ENCODE data around the gene CELF4.
"Not testable (repeated sequence)": the region's sequence is repeated elsewhere in the genome, so short reads cannot be mapped to it uniquely, and the experiment has no call there.

CELF4 gene

GRCh38 chr18:37491526-37491925 lies 74.1 kb downstream of the CELF4 start:
- no peak for FAIRE-seq

DNA sequence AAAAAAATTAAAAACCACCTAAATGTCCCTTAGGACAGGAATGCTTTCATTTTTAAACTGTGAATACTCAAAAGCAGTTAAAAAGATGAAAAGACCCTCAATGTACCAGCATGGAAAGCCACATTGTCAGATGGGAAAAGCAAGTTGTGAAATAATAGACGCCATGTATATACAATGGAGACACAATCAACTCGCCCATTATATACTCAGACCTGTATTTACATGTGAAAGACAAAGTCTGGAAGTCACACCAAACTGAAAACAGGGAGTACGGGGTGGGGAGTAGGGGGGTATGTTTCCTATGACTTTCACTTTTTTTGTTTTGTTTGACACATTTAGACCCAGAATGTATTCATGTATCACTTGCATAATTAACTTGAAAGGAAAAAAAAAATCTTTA lies 75.6 kb downstream of the CELF4 start:
- no peak for FAIRE-seq

- FAIRE-seq, result no peak
Measured at GRCh38 chr18:37489011-37489410, 76.6 kb downstream of the CELF4 start.

DNA sequence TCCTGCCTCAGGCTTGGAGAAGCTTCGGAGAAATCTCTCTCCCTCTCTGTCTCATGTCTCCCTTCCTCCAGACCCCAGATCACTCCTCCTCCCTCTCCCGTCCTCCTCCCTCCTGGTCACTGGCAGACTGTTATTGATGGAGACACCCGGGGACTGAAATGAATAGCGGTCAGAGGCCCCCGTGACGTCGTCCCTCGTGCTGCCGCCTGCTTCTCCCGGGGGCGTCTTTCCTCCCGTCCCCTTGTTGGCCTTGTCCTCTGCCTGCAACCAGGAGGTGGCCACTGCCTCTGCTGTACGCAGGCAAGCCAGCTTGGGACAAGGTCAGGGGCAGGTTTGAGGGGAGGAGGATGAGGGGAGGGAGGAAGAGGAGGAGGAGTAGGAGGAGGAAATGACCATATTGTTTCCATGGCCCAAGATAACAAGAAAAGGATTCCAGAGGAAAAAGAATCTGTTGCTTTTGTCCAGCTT lies 78.2 kb downstream of the CELF4 start:
- FAIRE-seq, result no peak

DNA sequence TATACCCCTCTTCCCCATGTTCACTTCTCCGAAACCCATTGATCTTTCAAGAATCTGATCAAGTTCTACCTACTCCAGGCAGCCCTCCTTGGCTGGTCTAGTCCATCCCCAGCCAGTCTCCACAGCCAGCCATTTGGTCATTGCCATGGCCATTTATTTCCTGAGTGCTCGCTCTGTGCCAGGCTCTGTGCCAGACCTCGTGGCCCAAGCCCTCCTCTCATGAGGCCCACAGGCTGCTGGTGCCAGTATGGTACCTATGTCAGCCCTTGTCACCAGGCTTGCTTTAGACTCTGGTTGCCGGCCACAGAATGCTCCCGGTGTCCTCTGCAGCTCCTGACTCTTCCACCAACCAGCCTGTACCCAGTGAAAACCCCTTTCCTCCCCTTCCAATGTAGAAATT lies 78.8 kb downstream of the CELF4 start:
- FAIRE-seq, result no peak

DNA sequence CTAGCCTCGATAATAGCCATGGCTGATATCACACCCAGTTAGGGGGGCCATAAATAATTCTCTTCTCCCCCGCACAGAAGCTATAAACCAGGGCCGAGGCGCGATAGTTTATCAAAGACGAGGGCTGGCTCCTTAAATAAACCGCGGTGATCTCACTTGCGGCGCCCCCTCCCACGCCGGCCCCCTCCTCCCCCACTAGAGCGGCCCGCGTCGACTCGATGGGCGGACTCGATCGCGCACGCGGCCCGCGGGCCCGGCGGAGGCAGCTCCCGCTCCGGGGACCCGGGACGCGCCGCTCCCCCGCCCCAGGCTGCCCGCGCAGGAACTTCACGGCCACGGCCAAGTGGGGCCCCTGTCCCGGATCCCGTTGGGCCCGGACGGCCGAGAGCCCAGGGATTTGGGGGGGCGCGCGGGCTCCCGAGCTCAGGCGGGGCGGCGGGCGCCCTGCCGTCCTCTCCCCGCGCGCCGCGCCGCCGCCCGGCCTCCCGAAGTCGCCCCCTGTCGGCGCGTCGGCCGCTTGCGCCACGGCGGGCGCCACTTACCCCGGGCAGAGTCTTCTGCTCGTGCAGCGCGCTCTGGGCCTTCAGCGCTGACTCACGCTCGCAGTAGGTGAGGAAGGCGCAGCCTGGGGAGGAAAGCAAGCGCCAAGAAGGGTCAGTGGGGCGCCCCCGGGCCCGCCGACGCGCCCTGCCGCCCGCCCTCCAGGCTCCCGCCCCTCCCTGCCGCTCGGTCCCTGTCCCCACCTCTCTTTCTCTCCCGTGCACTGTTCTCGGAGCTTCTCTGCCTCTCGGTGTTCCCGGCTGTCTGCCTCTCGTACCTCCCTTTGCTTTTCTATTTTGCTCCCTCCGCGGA lies 80.4 kb downstream of the CELF4 start:
- no peak for FAIRE-seq

DNA sequence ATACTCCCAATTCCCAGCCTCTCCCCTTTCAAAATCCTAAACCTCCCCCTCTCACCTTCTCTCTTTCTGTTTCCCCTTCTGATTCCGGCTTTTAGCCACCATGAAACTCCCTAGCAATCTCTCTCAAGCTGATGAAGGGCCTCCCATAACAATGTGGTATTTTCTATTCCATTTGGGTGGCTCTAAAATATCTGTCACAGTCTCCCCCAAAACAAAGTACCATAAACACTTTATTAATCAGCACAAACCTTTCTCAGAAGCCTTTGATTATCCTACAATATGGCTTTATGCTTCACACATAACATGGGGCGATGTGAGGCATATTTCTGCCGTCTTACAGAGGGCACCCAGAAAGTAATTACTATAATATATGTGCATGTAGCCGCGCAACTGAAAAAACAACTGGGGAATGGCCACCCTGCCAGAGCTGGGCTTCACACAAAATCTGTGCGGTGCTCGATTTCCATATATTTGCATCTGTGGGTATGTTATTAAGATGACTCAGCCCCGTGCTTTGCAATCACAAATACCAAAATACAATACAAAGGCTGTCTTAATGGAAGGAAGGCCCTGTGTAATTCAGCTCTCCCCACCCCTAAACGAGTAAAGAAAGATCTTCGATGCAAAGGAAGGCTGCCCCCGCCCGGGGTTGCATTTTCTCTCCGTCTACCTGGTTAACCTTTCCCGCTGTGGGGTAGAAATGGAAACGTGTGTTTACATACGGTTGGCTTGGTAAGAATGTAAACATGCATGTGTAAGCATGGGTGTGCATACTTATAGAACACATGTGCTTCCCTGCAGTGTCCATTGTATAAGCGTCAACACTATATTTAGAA lies 81.4 kb downstream of the CELF4 start:
- FAIRE-seq, result no peak

- no peak for FAIRE-seq
Measured at GRCh38 chr18:37483221-37483971, 82.2 kb downstream of the CELF4 start.

DNA sequence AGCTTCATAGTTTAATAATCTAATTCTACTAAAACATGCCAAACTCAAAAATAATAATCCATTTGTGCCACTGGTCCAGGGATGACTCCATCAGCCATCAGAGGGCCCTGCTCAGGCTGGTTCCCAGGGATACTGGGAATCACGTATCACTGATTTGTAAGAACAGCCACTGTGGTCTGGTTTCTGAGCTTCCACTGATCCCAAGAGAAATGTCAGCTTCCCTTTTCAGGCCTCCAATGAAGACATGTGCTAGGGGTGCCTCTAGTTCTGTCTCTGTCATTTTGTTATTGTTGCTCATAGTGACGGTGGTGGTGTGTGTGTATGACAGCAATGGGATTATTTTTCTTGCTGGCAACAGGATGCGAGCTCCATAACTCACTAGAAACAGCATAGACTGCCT lies 83.2 kb downstream of the CELF4 start:
- FAIRE-seq, result no peak

DNA sequence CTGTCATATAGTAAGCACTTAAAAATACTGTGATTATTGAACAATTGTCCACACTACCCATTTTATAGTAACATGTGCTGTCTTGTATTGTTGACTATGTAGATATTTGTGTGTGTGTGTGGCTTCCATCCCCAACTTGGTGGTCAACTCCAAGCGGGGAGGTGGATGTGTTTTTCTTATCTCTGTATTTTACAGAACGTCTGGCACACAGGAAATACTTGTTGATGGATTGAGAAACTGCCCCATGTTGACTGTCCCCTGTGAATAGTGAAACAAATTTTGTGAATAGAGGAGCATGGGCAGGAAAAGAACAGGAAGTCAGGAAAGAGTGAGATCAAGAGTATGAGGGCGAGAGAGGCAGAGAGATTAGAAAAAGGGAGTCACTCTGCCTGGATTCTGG lies 83.6 kb downstream of the CELF4 start:
- FAIRE-seq, result no peak

GRCh38 chr18:37481491-37481890 lies 84.1 kb downstream of the CELF4 start:
- no peak for FAIRE-seq

GRCh38 chr18:37481072-37481471 lies 84.5 kb downstream of the CELF4 start:
- no peak for FAIRE-seq

- no peak for FAIRE-seq
Measured at GRCh38 chr18:37476611-37477295, 88.8 kb downstream of the CELF4 start.

DNA sequence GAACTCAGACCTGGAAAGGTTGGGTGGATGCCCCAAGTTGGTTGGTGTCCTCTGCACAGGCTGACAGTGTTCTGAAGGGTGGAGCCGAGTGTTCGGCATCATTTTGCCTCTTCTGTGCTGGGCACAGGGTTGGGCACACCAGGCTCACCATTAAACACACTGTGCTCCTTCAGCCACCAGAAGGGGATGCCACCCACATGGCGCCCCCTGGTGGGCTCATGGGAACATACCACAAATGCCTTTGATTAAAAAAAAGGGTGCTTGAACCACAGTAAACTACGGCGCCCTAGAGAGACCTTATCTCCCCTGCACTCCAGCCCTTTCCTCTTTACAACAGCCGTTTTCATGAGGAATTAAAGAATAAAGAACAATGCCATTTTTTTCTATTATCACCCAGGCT lies 89.4 kb downstream of the CELF4 start:
- FAIRE-seq, result no peak

GRCh38 chr18:37473195-37473840 lies 92.3 kb downstream of the CELF4 start:
- FAIRE-seq, result no peak

GRCh38 chr18:37471637-37472036 lies 94.0 kb downstream of the CELF4 start:
- no peak for FAIRE-seq

DNA sequence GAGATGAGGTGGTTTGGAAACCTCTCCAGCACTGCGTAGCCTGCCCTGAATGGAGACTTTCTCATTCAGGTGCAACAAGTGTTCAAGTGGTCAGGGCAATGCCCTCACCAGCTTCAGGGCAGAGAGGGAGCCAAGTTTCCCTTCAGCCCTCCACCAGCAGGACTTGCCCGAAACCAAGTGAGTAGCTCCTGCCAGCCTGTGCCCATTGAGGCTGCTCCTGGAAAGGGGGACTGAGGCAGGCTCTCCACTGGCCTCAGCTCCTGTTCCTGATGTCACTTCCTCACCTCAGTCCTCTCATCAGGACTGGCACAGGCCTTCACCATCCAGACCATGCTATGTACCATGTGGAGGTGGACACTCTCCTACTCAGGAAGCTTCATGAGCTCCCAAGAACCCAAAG lies 94.6 kb downstream of the CELF4 start:
- no peak for FAIRE-seq

DNA sequence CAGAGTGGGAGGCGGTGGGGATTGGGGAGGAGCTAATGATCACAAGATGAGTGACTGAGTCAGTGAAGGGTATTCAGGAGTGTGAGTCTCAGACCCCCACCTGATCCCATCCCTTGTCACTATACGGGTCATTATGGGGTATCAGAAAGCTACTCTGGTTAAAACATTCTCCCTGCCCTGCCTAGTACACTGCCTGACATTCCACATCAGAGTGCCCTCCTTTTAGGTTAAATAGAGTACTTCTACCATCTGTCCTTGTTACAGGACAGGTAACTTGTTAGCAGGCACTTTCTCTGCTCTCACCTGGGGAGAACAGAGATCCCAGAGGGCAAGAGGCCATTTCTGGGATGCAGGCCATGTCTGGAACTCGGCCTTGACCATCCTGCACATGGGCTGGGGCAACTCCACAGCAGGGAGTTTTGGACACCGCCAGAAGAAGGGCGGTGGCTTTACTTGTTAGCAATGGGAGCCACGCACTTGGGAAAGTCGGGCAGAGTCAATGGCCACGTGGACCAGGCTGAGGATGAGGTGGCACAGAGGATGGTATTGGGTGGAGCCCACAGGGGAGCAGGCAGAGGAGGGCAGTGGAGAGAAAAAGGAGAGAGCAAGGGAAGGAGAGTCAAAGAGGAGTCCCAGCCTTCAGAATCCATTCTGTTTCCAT lies 98.5 kb downstream of the CELF4 start:
- no peak for FAIRE-seq

DNA sequence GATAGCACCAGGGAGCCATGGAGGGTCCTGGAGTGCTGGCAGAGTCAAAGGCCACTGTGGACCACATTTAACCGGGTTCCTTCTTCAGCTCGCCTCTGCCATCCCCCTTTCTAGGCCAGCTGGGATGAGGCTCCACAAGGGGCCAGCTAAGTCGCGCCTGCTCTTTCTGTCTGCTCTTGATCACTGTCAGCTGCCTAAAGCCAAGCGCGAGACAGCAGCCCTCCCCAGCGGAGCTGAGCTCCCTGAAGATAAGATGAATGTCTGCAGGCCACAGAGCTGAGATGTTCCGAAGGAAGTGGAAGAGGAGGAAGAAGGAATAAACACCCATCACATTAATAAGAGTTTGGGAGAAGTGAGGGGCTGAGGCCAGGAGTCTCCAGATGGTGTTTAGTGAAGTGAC lies 99.6 kb downstream of the CELF4 start:
- no peak for FAIRE-seq

DNA sequence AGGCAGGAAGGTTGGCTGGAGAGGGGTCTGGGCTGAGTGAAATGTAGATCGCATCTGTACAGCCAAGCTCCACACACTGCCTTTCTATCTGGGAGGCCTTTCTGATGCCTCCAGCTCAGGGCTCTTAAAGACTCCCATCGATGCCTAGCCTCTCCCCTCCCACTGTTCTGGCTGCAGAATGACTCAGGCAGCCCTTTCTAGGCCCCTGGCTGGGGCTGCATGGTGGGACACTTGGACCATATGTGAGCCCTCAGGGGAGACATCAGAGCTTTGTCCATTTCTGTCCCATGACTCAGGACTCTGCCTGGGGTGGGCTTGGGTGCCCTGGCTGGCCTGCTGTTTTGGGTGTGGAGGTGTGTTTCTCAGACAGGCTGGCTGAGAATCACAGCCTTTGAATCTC lies 101.3 kb downstream of the CELF4 start:
- no peak for FAIRE-seq

DNA sequence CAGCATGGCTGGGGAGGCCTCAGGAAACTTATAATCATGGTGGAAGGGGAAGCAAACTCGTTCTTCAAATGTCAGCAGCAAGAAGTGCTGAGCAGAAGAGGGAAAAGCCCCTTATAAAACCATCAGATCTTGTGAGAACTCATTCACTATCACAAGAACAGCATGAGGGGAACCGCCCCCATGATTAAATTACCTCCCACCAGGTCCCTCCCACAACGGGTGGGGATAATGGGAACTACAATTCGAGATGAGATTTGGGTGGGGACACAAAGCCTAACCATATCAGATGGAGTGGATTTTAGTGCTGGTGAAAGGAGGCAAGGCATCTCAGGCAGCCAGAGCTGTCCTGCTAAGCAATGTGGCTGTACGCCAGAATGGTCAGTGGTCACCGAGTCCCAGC lies 104.3 kb downstream of the CELF4 start:
- FAIRE-seq, result not testable (repeated sequence)

DNA sequence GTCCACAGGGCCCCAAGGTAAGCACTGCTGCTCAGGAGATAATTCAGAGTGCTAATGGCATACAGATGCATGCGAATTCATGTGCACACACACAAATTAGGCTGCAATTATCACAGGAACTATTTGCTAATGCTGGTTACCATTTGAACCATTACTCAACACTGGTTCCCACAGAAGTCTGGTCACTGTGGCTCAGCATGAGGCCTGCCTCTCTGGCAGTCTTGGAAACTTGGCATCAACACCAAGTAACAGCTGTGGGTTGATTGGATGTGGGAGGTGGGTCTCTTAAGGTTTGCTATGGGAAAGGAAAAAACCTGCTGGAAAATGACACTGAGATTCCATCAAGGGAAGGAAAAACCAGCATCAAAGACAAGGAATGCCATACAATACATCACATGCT lies 105.0 kb downstream of the CELF4 start:
- FAIRE-seq, result peak; percentile 72

All from islet of Langerhans (tissue), 1 donor.